Activated gamma-delta T cell treated with anti-CD3 and anti-CD28 coated beads, Interleukin-2, amount 50 U/mL, for 16 hours (primary cell): ENCODE measurements around the gene IL5RA.

Experiments
- DNase-seq: peaks from one replicate; pipeline ENCODE4 v3.0.0-alpha.2; 2020; ENCODE audit warnings: low read depth

Gene IL5RA

GRCh38 chr3:3107858-3108257, 2.3 kb downstream of the IL5RA start:
- no peak for DNase-seq

- no peak for DNase-seq
These were observed 3.0 kb downstream of the IL5RA start for GRCh38 chr3:3107181-3107580.

GRCh38 chr3:3105815-3106214, 4.4 kb downstream of the IL5RA start:
- DNase-seq, result no peak

- no peak for DNase-seq
These were observed 4.9 kb downstream of the IL5RA start for GRCh38 chr3:3105246-3105645.

GRCh38 chr3:3102751-3103150, 7.4 kb downstream of the IL5RA start:
- DNase-seq, result no peak

GRCh38 chr3:3101660-3102458, 8.3 kb downstream of the IL5RA start:
- DNase-seq, result no peak

- no peak for DNase-seq
These were observed 12.2 kb downstream of the IL5RA start for GRCh38 chr3:3097958-3098357.

- DNase-seq, result no peak
These were observed 21.2 kb downstream of the IL5RA start for GRCh38 chr3:3089017-3089416.

GRCh38 chr3:3087716-3088465, 22.3 kb downstream of the IL5RA start:
- DNase-seq, result no peak

- DNase-seq, result no peak
These were observed 22.9 kb downstream of the IL5RA start for GRCh38 chr3:3087279-3087678.

GRCh38 chr3:3086239-3086638, 23.9 kb downstream of the IL5RA start:
- DNase-seq, result no peak

GRCh38 chr3:3085782-3086181, 24.4 kb downstream of the IL5RA start:
- DNase-seq, result no peak

GRCh38 chr3:3084890-3085289, 25.3 kb downstream of the IL5RA start:
- DNase-seq, result no peak

- DNase-seq, result no peak
These were observed 27.8 kb downstream of the IL5RA start for GRCh38 chr3:3082234-3082924.

GRCh38 chr3:3081381-3082233, 28.6 kb downstream of the IL5RA start:
- no peak for DNase-seq

- DNase-seq, result no peak
These were observed 29.9 kb downstream of the IL5RA start for GRCh38 chr3:3080309-3080708.

GRCh38 chr3:3074551-3075257, 35.5 kb downstream of the IL5RA start:
- DNase-seq, result no peak

- no peak for DNase-seq
These were observed 39.0 kb downstream of the IL5RA start for GRCh38 chr3:3071136-3071535.

- DNase-seq, result no peak
These were observed 40.5 kb downstream of the IL5RA start for GRCh38 chr3:3069723-3070122.

- DNase-seq, result no peak
These were observed 41.8 kb downstream of the IL5RA start for GRCh38 chr3:3068358-3068881.

GRCh38 chr3:3066910-3067309, 43.3 kb downstream of the IL5RA start:
- DNase-seq, result no peak
